Naive thymus-derived CD8-positive, alpha-beta T cell (primary cell): ENCODE results near the gene C9orf40. TPM values are rescaled to one million over a fixed set of nuclear protein-coding genes. Genes with fewer than 3 reads are reported as not detected.

Source experiments
- ATAC-seq, 2 donors: fragments of 150-1000 bp; cut with Tn5 transposase in 1 of 2; sonication (Bioruptor Pico), chemical (Tn5 transposase) in 1 of 2; 1 replicate in 1 of 2; 2 replicates in 1 of 2; pipeline ENCODE4 v1.10.0; 2021; ENCODE audit warnings: mild to moderate bottlenecking in 2 of 2, moderate library complexity in 2 of 2
- POLR2A ChIA-PET: fragments of 350-600 bp; sonication (Branson Sonifier 250); formaldehyde crosslinking; loops from one replicate; lab custom pipeline; 2021; ENCODE audit warnings: antibody characterized with exemption; lab: Charles Lee
- DNase-seq, 10 donors: peaks; one replicate each; pipeline versions ENCODE4 v3.0.0 to v3.0.0-alpha.2; 2020 to 2022
- H3K27ac Mint-ChIP-seq, 10 donors: one replicate each; pipeline ENCODE4 v1.8.0; 2020 to 2022; ENCODE audit warnings: mild to moderate bottlenecking in 10 of 10, mixed read lengths in 10 of 10, moderate library complexity in 4 of 10, inconsistent platforms in 1 of 10
- H3K27me3 Mint-ChIP-seq, 5 donors: one replicate each; pipeline ENCODE4 v1.8.0; 2021 to 2022; ENCODE audit warnings: mixed read lengths in 5 of 5
- H3K36me3 Mint-ChIP-seq, 3 donors: one replicate each; pipeline ENCODE4 v1.8.0; 2020 to 2022; ENCODE audit warnings: mixed read lengths in 3 of 3, mild to moderate bottlenecking in 2 of 3, inconsistent platforms in 1 of 3
- H3K4me1 Mint-ChIP-seq, 4 donors: one replicate each; pipeline ENCODE4 v1.8.0; 2021 to 2022; ENCODE audit warnings: mixed read lengths in 4 of 4
- H3K4me3 Mint-ChIP-seq, 10 donors: one replicate each; pipeline ENCODE4 v1.8.0; 2020 to 2022; ENCODE audit warnings: mild to moderate bottlenecking in 10 of 10, mixed read lengths in 10 of 10, moderate library complexity in 6 of 10, inconsistent platforms in 1 of 10
- H3K9me3 Mint-ChIP-seq, 9 donors: one replicate each; pipeline ENCODE4 v1.8.0; 2020 to 2022; ENCODE audit warnings: mixed read lengths in 9 of 9, mild to moderate bottlenecking in 3 of 9, inconsistent platforms in 1 of 9, moderate library complexity in 1 of 9
- polyA plus RNA-seq, 3 donors: library from polyadenylated mRNA; unstranded; fragments of 300-500 nt; fragmentation: Illumina TruSeq; gene quantifications; one replicate each; pipeline ENCODE4 v1.2.3, GENCODE V29; 2021
- total RNA-seq, 8 experiments: library from RNA in 2 of 8; stranded (reverse) in 2 of 8; gene quantifications; one replicate each; pipeline ENCODE4 v1.2.3 and lab custom pipeline; 2021 to 2026

The C9orf40 gene
- total and polyA plus RNA-seq, 5 experiments from 2014 or later, result 1.3 to 5.5 (median 2.6) TPM

DNA sequence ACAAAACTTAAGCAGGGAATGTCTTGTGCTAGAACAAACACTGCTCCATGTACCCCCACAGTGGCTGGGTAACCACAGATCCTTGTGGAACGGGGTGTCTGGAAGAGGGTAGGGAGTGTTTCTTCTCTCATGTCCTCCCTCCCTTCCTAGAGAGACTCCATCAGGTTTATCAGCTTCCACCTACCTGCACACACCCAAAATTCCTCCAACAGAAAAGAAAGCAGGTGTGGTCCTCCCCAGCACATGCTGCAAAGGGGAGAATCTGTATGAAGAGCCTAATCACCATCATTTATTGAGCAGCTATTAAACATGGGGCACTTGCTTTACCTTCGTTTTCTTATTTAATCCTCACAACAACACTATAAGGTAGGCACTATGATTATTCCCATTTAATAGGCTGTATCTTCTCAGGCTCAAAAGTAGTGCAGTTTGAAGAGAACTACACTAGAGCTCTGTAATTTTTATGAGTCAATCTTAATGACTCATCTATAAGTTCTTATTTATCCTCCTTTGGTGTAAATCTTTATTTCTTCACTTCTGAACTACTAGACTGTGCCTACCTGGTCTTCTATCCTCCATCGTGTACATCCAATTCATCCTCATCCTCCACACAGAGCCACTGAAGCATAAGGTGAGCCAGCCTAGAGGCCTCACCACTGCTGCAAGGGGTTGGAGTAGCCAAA lies 31.6 kb downstream of the C9orf40 start:
- DNase-seq (no peak), ATAC-seq (no peak)
- H3K27ac Mint-ChIP-seq, result peak overlapping the region in 1 of 10 donors; percentile 2
- no peak overlapping the region for H3K4me3 Mint-ChIP-seq
- H3K36me3 Mint-ChIP-seq, result no peaks in the 10 kb centered on the region
- H3K27me3 Mint-ChIP-seq, result peaks cover 0 to 4% (median 2%) of the 10 kb centered on the region in 5 donors
- peaks cover 0 to 3% (median 0%) of the 10 kb centered on the region in 9 donors for H3K9me3 Mint-ChIP-seq
- H3K4me1 Mint-ChIP-seq, result no peaks in the 10 kb centered on the region
- POLR2A ChIA-PET, result no interaction called here

DNA sequence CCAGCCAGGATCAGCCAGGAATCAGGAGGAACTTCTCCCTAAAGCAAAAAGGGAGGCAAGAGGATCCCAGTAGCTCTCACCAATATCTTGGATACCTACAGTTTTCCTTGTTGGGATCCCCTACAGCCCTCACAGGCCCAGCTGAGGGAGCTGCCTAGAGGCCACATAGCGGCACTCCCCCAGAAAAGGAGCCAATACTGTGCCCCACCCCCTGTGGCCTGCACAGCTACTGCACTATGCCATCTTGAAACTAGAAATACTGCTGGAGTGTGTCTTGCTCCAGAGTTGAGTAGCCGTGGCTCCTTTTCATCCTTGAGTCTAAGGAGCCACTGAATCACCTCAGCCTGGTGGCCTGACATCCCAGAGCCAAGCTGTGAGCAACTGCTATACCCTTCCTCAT lies 42.7 kb downstream of the C9orf40 start:
- Mint-ChIP-seq H3K4me1 (no peaks in the 10 kb centered on the region), H3K4me3 (no peak overlapping the region), H3K27me3 (peaks cover 10 to 28% (median 23%) of the 10 kb centered on the region in 5 donors), H3K27ac (no peak overlapping the region), H3K9me3 (peaks cover 2 to 32% (median 19%) of the 10 kb centered on the region in 9 donors), H3K36me3 (peaks cover 3 to 26% (median 7%) of the 10 kb centered on the region in 3 donors)
- ATAC-seq, result no peak
- no peak for DNase-seq
- POLR2A ChIA-PET, result interaction anchor here (0.7 kb wide), 1 partner anchor 146 kb away, joined by 3 read pairs; no protein-coding TSS in a partner anchor

DNA sequence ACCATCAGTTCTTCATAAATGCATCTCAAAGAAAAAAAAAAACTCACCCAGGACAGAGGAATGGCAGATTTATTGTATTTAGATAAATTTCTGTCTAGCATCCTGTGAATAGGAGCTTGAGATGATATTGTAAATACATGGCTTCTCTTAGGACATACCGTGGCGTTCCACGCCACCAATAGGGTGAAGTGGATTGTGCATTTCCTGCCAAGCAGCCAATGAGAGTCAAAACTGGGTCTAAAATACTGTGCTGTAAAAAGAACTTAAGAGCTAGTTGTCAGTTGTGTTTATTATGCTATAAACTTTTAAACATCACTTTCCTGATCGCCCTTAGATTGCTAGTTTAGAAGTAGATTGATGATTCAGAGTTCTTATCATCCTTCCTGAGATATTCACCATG lies 44.0 kb downstream of the C9orf40 start:
- ATAC-seq, result no peak
- H3K27ac Mint-ChIP-seq, result no peak overlapping the region
- H3K4me3 Mint-ChIP-seq, result no peak overlapping the region
- peaks cover 2 to 32% (median 19%) of the 10 kb centered on the region in 9 donors for H3K9me3 Mint-ChIP-seq
- no peak for DNase-seq
- no peaks in the 10 kb centered on the region for H3K4me1 Mint-ChIP-seq
- H3K27me3 Mint-ChIP-seq, result peaks cover 13 to 30% (median 26%) of the 10 kb centered on the region in 5 donors
- POLR2A ChIA-PET, result no interaction called here
- peaks cover 3 to 26% (median 7%) of the 10 kb centered on the region in 3 donors for H3K36me3 Mint-ChIP-seq

DNA sequence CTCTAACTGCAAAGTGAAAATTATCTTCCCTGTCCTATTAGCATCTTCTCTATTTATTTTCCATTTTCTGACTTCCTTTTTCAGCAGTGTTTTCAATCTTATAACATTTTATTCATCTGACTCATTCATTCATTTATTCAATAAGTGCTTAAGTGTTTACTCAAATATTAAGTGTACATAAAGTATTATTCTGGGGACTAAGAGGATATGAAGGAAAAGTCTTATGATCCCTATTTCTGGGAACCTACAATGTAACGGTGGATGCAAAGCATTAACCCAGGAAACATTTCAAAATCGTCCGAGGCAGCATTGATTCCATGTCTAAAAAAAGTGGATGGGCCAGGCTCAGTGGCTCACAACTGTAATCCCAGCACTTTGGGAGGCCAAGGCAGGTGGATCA lies 45.6 kb downstream of the C9orf40 start:
- H3K27ac Mint-ChIP-seq, result no peak overlapping the region
- no peak overlapping the region for H3K4me3 Mint-ChIP-seq
- DNase-seq (no peak), ATAC-seq (no peak)
- H3K9me3 Mint-ChIP-seq, result peaks cover 2 to 26% (median 14%) of the 10 kb centered on the region in 9 donors
- no peaks in the 10 kb centered on the region for H3K4me1 Mint-ChIP-seq
- peaks cover 13 to 30% (median 25%) of the 10 kb centered on the region in 5 donors for H3K27me3 Mint-ChIP-seq
- peaks cover 3 to 20% (median 4%) of the 10 kb centered on the region in 3 donors for H3K36me3 Mint-ChIP-seq
- POLR2A ChIA-PET, result no interaction called here

DNA sequence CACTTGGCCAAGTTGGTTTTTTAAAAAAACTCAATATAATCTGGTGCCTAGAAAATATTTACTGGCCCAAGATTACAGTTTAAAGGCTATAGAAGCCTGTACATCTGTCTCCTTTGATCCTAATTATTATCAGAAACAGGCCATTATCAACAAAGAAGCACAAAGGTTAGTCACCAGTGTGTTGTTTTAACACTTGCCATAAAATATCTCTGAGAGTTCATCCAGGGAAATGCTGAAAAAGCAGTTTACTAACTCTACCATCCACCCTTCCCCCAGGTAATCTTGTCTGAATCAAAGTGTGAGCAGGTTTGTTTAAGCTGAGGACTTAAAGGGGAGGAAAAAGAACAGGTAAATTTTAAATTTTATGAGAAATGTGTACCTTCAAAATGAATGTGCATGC lies 51.7 kb downstream of the C9orf40 start:
- Mint-ChIP-seq H3K9me3 (peaks cover 0 to 4% (median 0%) of the 10 kb centered on the region in 9 donors), H3K36me3 (no peaks in the 10 kb centered on the region), H3K27ac (no peak overlapping the region), H3K4me1 (no peaks in the 10 kb centered on the region), H3K27me3 (peaks cover 3 to 18% (median 12%) of the 10 kb centered on the region in 5 donors), H3K4me3 (no peak overlapping the region)
- POLR2A ChIA-PET, result no interaction called here
- no peak for ATAC-seq
- DNase-seq, result no peak

Other genes starting within 250 kb of the C9orf40 start
- gene TRPM6, start 65.0 kb downstream of the C9orf40 start, total RNA-seq, result not detected
- gene TRPM6, start 65.0 kb downstream of the C9orf40 start, polyA plus RNA-seq, result not detected
- gene CARNMT1, start 75.4 kb upstream of the C9orf40 start, total RNA-seq, result 10 to 100 TPM; 33.0 to 41.3 TPM
- gene CARNMT1, start 75.4 kb upstream of the C9orf40 start, polyA plus RNA-seq, result 10 to 100 TPM; 11.1 to 16.2 (median 12.8) TPM
- gene NMRK1, start 135.2 kb upstream of the C9orf40 start, total RNA-seq, result 10 to 100 TPM; 79.5 to 85.3 TPM
- 10 to 100 TPM; 43.0 to 67.5 (median 55.4) TPM for gene NMRK1, start 135.2 kb upstream of the C9orf40 start, polyA plus RNA-seq
- gene OSTF1, start 135.6 kb upstream of the C9orf40 start, total RNA-seq, result 10 to 100 TPM; 51.6 to 53.4 TPM
- gene OSTF1, start 135.6 kb upstream of the C9orf40 start, polyA plus RNA-seq, result 100 to 1,000 TPM; 131 to 151 (median 132) TPM